GM12878 (cell line): ENCODE measurements around the gene ACTL10. TPM values are rescaled to one million over a fixed set of nuclear protein-coding genes. Genes with fewer than 3 reads are reported as not detected.
A peak's percentile ranks its signal among the peaks of the same experiment; 100 is the strongest.

Source experiments
- ATAC-seq: fragments of 200-7000 bp; cut with Tn5 transposase; 3 replicates; pipeline ENCODE4 v1.9.1; 2020; ENCODE audit warnings: mild to moderate bottlenecking, moderate library complexity
- BruUV-seq: library from RNA; stranded (reverse); fragments of 400-500 nt; replicated peaks from 2 replicates; lab custom pipeline; 2021; lab: Mats Ljungman, UMichigan
- CTCF ChIA-PET: fragments of 300-600 bp; sonication (Branson Sonifier 250); formaldehyde crosslinking; extraction: SDS; loops from one replicate; lab custom pipeline; 2021; ENCODE audit warnings: inconsistent platforms; lab: Yijun Ruan, JAX
- POLR2A ChIA-PET: fragments of 350-600 bp; formaldehyde crosslinking; extraction: SDS; loops from one replicate; lab custom pipeline; 2021; ENCODE audit warnings: inconsistent platforms; lab: Charles Lee
- RAD21 ChIA-PET: fragments of 300-600 bp; sonication (Branson Sonifier 250); formaldehyde crosslinking; loops from one replicate; lab custom pipeline; 2023; ENCODE audit warnings: antibody characterized with exemption; ENCODE audit not compliant: unreplicated experiment; lab: Charles Lee
- SMC1A ChIA-PET: fragments of 300-600 bp; sonication (Branson Sonifier 250); formaldehyde crosslinking; loops from one replicate; lab custom pipeline; 2023; ENCODE audit not compliant: unreplicated experiment, uncharacterized antibody; lab: Charles Lee
- DNase-seq: peaks from one replicate; pipeline ENCODE4 v3.0.0-alpha.2; 2011; ENCODE audit warnings: low read depth, low spot score
- FAIRE-seq: peaks from 3 replicates; lab custom pipeline; 2011; peaks lifted over from hg19 to GRCh38; lab: Jason Lieb, UNC
- H2AFZ ChIP-seq: 2 replicates; pipeline ENCODE4 v1.6.0; 2011; ENCODE audit warnings: low read depth, low read length, control low read depth; ENCODE audit not compliant: control insufficient read depth
- H3K27ac ChIP-seq: 2 replicates; pipeline ENCODE4 v1.5.1; 2011; ENCODE audit warnings: control low read depth; ENCODE audit not compliant: control insufficient read depth, insufficient read depth
- H3K27me3 ChIP-seq, 2 experiments: replicated peaks in 1 of 2; 2 replicates each; pipeline versions ENCODE4 v1.6.0 to v1.6.1; 2011; ENCODE audit warnings: low read length in 1 of 2; ENCODE audit not compliant: control insufficient read depth in 2 of 2, insufficient read depth in 2 of 2
- H3K36me3 ChIP-seq, 2 experiments: 2 replicates each; pipeline ENCODE4 v1.5.1; 2011; ENCODE audit warnings: low read length in 1 of 2; ENCODE audit not compliant: control insufficient read depth in 2 of 2, insufficient read depth in 2 of 2
- H3K4me1 ChIP-seq: 2 replicates; pipeline ENCODE4 v1.6.1; 2011; ENCODE audit warnings: mild to moderate bottlenecking, low read length, moderate library complexity, mixed read lengths; ENCODE audit not compliant: control insufficient read depth, insufficient read depth
- H3K4me2 ChIP-seq: 2 replicates; pipeline ENCODE4 v1.6.0; 2011; ENCODE audit warnings: control low read depth; ENCODE audit not compliant: control insufficient read depth, insufficient read depth
- H3K4me3 ChIP-seq: fragments of 200-600 bp; sonication (generic); 2 replicates; pipeline ENCODE4 v1.5.1; 2016
- H3K79me2 ChIP-seq: 2 replicates; pipeline ENCODE4 v1.6.0; 2011; ENCODE audit warnings: low read length; ENCODE audit not compliant: control insufficient read depth, insufficient read depth
- H3K9ac ChIP-seq: 2 replicates; pipeline ENCODE4 v1.8.0; 2011; ENCODE audit warnings: low read length, control low read depth, mixed read lengths; ENCODE audit not compliant: control insufficient read depth, insufficient read depth
- H3K9me3 ChIP-seq: replicated peaks from 3 replicates; pipeline ENCODE4 v1.5.1; 2011; ENCODE audit warnings: mild to moderate bottlenecking, low read length; ENCODE audit not compliant: control insufficient read depth, insufficient read depth
- H4K20me1 ChIP-seq: 2 replicates; pipeline ENCODE4 v1.6.0; 2011; ENCODE audit not compliant: control insufficient read depth, insufficient read depth
- ASH2L ChIP-seq: fragments of 300-600, 200-600 bp; sonication (generic); IDR thresholded peaks from 2 replicates; pipeline ENCODE4 v1.6.1; 2017; ENCODE audit warnings: low read depth, mild to moderate bottlenecking, borderline replicate concordance
- BCL11A ChIP-seq: IDR thresholded peaks from 2 replicates; pipeline ENCODE4 v1.6.1; 2011; ENCODE audit warnings: low read depth, low read length
- CBFB ChIP-seq: IDR thresholded peaks from 2 replicates; pipeline ENCODE4 v1.6.1; 2016; ENCODE audit warnings: antibody characterized with exemption, low read depth
- CBX3 ChIP-seq: fragments of 200-600 bp; sonication (generic); IDR thresholded peaks from 2 replicates; pipeline ENCODE4 v1.6.1; 2016; ENCODE audit warnings: low read depth, borderline replicate concordance
- CREM ChIP-seq: IDR thresholded peaks from 2 replicates; pipeline ENCODE4 v1.6.1; 2014; ENCODE audit warnings: antibody characterized with exemption, low read depth
- DPF2 ChIP-seq: fragments of 450-650 bp; IDR thresholded peaks from 2 replicates; pipeline ENCODE4 v1.6.1; 2017; ENCODE audit warnings: mild to moderate bottlenecking
- HCFC1 ChIP-seq: fragments of 150-350 bp; IDR thresholded peaks from 2 replicates; pipeline ENCODE4 v1.6.1; 2014; ENCODE audit warnings: low read length
- HDGF ChIP-seq: fragments of 450-650 bp; IDR thresholded peaks from 2 replicates; pipeline ENCODE4 v1.6.1; 2016; ENCODE audit warnings: antibody characterized with exemption
- IKZF1 ChIP-seq: fragments of 450-650 bp; conservative IDR thresholded peaks from 2 replicates; pipeline ENCODE4 v1.6.1; 2017; ENCODE audit warnings: antibody characterized with exemption, mild to moderate bottlenecking
- IRF4 ChIP-seq: IDR thresholded peaks from 2 replicates; pipeline ENCODE4 v1.6.1; 2011; ENCODE audit warnings: low read depth, low read length
- KDM1A ChIP-seq: fragments of 200-600 bp; sonication (generic); IDR thresholded peaks from 2 replicates; pipeline ENCODE4 v1.6.1; 2016; ENCODE audit warnings: borderline replicate concordance
- MYC ChIP-seq: IDR thresholded peaks from 2 replicates; pipeline ENCODE4 v1.6.1; 2011; ENCODE audit warnings: mild to moderate bottlenecking, low read length, moderate library complexity, inconsistent platforms; ENCODE audit not compliant: insufficient read depth, insufficient replicate concordance, insufficient read length, severe bottlenecking
- PAX5 ChIP-seq: IDR thresholded peaks from 2 replicates; pipeline ENCODE4 v1.6.1; 2011; ENCODE audit warnings: low read depth, low read length, borderline replicate concordance
- POLR2AphosphoS2 ChIP-seq: IDR thresholded peaks from 2 replicates; pipeline ENCODE4 v1.6.1; 2011; ENCODE audit warnings: low read depth, mild to moderate bottlenecking, low read length, improper control_type of control experiment, moderate library complexity
- RBBP5 ChIP-seq: fragments of 200-600 bp; sonication (generic); conservative IDR thresholded peaks from 2 replicates; pipeline ENCODE4 v1.6.1; 2016
- SIN3A ChIP-seq: IDR thresholded peaks from 2 replicates; pipeline ENCODE4 v1.6.1; 2012; ENCODE audit warnings: low read depth, low read length, improper control_type of control experiment
- TBL1XR1 ChIP-seq: IDR thresholded peaks from 2 replicates; pipeline ENCODE4 v1.6.1; 2012; ENCODE audit warnings: low read depth, low read length, improper control_type of control experiment
- ZNF217 ChIP-seq: fragments of 450-650 bp; IDR thresholded peaks from 2 replicates; pipeline ENCODE4 v1.6.1; 2017; ENCODE audit warnings: antibody characterized with exemption, mild to moderate bottlenecking
- WGBS: methylation state at CpG from one replicate; pipeline ENCODE4 v1.1.6; 2016; ENCODE audit warnings: low lambda C conversion rate; ENCODE audit not compliant: insufficient replicate concordance, insufficient coverage; ENCODE audit errors: missing lambda C conversion rate; 5-methylcytosine and 5-hydroxymethylcytosine counted together
- in situ Hi-C: fragments of 300-500 bp; cut with MboI; formaldehyde crosslinking; loops from 9 replicates; pipeline ENCODE4 v1.14.3; 2018; ENCODE audit warnings: mixed read lengths
- intact Hi-C: fragments of 100-400 bp; cut with micrococcal nuclease; formaldehyde crosslinking; loops from one replicate; pipeline ENCODE4 v1.14.2; 2022; ENCODE audit not compliant: unreplicated experiment
- polyA plus RNA-seq, 11 experiments: library from polyadenylated mRNA; depleted of rRNA in 4 of 11; unstranded in 6 of 11; stranded (reverse) in 5 of 11; fragments of >200 nt; fragmentation: Nextera tagmentation in 4 of 11; fragmentation: Illumina TruSeq in 1 of 11; extraction: Ambion mirVana in 4 of 11; extraction: Trizol in 1 of 11; gene quantifications; 1 replicate in 1 of 11; 2 replicates in 10 of 11; pipeline versions ENCODE4 v1.2.1 to v1.2.3, GENCODE V29; 2011 to 2016; ENCODE audit warnings: inconsistent platforms in 2 of 11, missing spikeins in 2 of 11, low read depth in 1 of 11
- total RNA-seq, 4 experiments: library from RNA; depleted of rRNA in 3 of 4; stranded (reverse); fragments of >200 nt in 3 of 4; fragmentation: Illumina TruSeq in 1 of 4; extraction: Trizol in 1 of 4; gene quantifications; 2 replicates each; pipeline versions ENCODE4 v1.2.1 to v1.2.3, GENCODE V29; 2013 to 2021
- TF ChIP-seq, protein P1 (sequence below): IDR thresholded peaks from 2 replicates; pipeline ENCODE4 v1.6.1; 2012; ENCODE audit warnings: mild to moderate bottlenecking, low read depth, low read length
- TF ChIP-seq, protein P2 (sequence below): IDR thresholded peaks from 2 replicates; pipeline ENCODE4 v1.6.1; 2012; ENCODE audit warnings: low read depth, low read length, improper control_type of control experiment

The ACTL10 gene
- total and polyA plus RNA-seq, 10 of the 15 experiments (the other 5 are each of a cell fraction or from before 2014, with no cell fraction given): 0.12 to 5.0 (median 0.89) TPM

DNA sequence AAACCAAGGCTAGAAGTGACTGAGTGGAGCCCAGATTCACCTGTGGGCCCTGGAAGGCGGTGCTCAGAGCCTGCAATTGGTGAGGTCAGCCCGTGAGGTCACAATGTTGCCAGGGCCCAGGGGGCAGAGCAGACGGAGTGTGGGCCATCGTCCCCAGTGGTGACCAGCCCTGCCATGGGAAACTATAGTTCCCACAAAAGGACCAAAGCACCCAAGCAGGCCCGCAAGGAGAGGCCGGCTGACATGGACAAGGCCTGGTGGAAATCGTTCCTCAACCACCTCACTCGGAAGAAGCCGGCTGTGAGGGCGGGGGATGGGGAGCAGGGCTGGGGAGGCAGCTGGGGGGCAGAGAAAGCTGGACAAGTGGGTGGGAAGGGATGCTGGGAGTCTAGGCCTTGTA, 4.6 kb upstream of the ACTL10 start, which contains the start of gene C20orf144:
TSS of gene C20orf144 (plus strand) at position 156 of the 400 bp plus-strand sequence. CDS start at position 175, 19 bp downstream.
- H3K4me1 ChIP-seq: peaks cover 22% of the 10 kb centered on the region
- no peaks in the 10 kb centered on the region for H3K9me3 ChIP-seq
- CTCF ChIA-PET: interaction anchor here (3.2 kb wide), 1 partner anchor 8 kb away, joined by 20 read pairs; no protein-coding TSS in a partner anchor
- H3K27ac ChIP-seq: peak within 1 kb of the TSS; percentile 88
- DNase-seq: no peak
- ATAC-seq: no peak
- no peak for TF ChIP-seq CREM
- TF ChIP-seq RBBP5: no peak
- no peak for TF ChIP-seq DPF2
- no peak for TF ChIP-seq ASH2L
- no peak for TF ChIP-seq MYC
- no peak for TF ChIP-seq HDGF
- no peak for TF ChIP-seq KDM1A
- no peak for TF ChIP-seq IRF4
- TF ChIP-seq PAX5: no peak
- TF ChIP-seq POLR2AphosphoS2: no peak
- no peak for TF ChIP-seq BCL11A
- no peak for TF ChIP-seq SIN3A
- TF ChIP-seq CBFB: no peak
- TF ChIP-seq TBL1XR1: no peak
- no peak for TF ChIP-seq IKZF1
- TF ChIP-seq ZNF217: no peak
- no peak for TF ChIP-seq HCFC1
- no peak for TF ChIP-seq CBX3
- TF ChIP-seq, protein P1, sequence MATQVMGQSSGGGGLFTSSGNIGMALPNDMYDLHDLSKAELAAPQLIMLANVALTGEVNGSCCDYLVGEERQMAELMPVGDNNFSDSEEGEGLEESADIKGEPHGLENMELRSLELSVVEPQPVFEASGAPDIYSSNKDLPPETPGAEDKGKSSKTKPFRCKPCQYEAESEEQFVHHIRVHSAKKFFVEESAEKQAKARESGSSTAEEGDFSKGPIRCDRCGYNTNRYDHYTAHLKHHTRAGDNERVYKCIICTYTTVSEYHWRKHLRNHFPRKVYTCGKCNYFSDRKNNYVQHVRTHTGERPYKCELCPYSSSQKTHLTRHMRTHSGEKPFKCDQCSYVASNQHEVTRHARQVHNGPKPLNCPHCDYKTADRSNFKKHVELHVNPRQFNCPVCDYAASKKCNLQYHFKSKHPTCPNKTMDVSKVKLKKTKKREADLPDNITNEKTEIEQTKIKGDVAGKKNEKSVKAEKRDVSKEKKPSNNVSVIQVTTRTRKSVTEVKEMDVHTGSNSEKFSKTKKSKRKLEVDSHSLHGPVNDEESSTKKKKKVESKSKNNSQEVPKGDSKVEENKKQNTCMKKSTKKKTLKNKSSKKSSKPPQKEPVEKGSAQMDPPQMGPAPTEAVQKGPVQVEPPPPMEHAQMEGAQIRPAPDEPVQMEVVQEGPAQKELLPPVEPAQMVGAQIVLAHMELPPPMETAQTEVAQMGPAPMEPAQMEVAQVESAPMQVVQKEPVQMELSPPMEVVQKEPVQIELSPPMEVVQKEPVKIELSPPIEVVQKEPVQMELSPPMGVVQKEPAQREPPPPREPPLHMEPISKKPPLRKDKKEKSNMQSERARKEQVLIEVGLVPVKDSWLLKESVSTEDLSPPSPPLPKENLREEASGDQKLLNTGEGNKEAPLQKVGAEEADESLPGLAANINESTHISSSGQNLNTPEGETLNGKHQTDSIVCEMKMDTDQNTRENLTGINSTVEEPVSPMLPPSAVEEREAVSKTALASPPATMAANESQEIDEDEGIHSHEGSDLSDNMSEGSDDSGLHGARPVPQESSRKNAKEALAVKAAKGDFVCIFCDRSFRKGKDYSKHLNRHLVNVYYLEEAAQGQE: no peak
- TF ChIP-seq, protein P2, sequence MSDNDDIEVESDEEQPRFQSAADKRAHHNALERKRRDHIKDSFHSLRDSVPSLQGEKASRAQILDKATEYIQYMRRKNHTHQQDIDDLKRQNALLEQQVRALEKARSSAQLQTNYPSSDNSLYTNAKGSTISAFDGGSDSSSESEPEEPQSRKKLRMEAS: no peak
- 90% methylated on average over 10 of the region's 10 CpGs for WGBS
- SMC1A ChIA-PET: interaction anchor here (1.4 to 1.9 kb wide), 2 partner anchors 9 to 30 kb away, joined by 3 to 9 read pairs; no protein-coding TSS in a partner anchor
- intact Hi-C loops: loop anchor here (10.0 kb wide), 1 partner anchor 463 kb away; no protein-coding TSS in a partner anchor
- no peaks in the 10 kb centered on the region for H3K27me3 ChIP-seq
- H4K20me1 ChIP-seq: no peaks in the 10 kb centered on the region
- H3K79me2 ChIP-seq: no peaks in the 10 kb centered on the region
- no TSS peak for BruUV-seq
- no peaks in the 10 kb centered on the region for H3K36me3 ChIP-seq
- H3K9ac ChIP-seq: peak within 1 kb of the TSS; percentile 78
- no peak for FAIRE-seq
- RAD21 ChIA-PET: no interaction called here
- peak within 1 kb of the TSS; percentile 91 for H2AFZ ChIP-seq
- H3K4me2 ChIP-seq: peak within 1 kb of the TSS; percentile 99
- POLR2A ChIA-PET: interaction anchor here (1.6 kb wide), 1 partner anchor 446 kb away, joined by 3 read pairs; no protein-coding TSS in a partner anchor
- in situ Hi-C loops: no loop called here
- peak within 1 kb of the TSS; percentile 87 for H3K4me3 ChIP-seq
